Loucy (cell line): Measurements from ENCODE around the gene ATF7.

ENCODE experiments used
- H2AFZ ChIP-seq: fragments of 200-600 bp; sonication (generic); 2 replicates; pipeline ENCODE4 v1.6.0; 2016; ENCODE audit warnings: antibody characterized with exemption, mild to moderate bottlenecking, low read length, moderate library complexity
- H3F3A ChIP-seq: fragments of 200-600 bp; 2 replicates; pipeline ENCODE4 v1.6.0; 2016; ENCODE audit warnings: antibody characterized with exemption, low read depth, mild to moderate bottlenecking
- H3K27me3 ChIP-seq: fragments of 200-600 bp; sonication (generic); 2 replicates; pipeline ENCODE4 v1.6.1; 2014; ENCODE audit warnings: low read length, mild to moderate bottlenecking; ENCODE audit not compliant: insufficient read depth, poor library complexity, severe bottlenecking
- H3K36me3 ChIP-seq: fragments of 200-600 bp; sonication (generic); 2 replicates; pipeline ENCODE4 v1.6.1; 2016; ENCODE audit warnings: low read length; ENCODE audit not compliant: insufficient read depth
- H3K4me1 ChIP-seq: fragments of 200-600 bp; sonication (generic); 2 replicates; pipeline ENCODE4 v1.5.1; 2014; ENCODE audit warnings: low read length, mild to moderate bottlenecking; ENCODE audit not compliant: insufficient read depth, poor library complexity, severe bottlenecking
- H3K4me2 ChIP-seq: fragments of 200-600 bp; sonication (generic); 2 replicates; pipeline ENCODE4 v1.6.0; 2014; ENCODE audit warnings: antibody characterized with exemption, low read length, low read depth, mild to moderate bottlenecking; ENCODE audit not compliant: poor library complexity, severe bottlenecking
- H3K4me3 ChIP-seq: fragments of 200-600 bp; sonication (generic); 2 replicates; pipeline ENCODE4 v1.5.1; 2014; ENCODE audit warnings: low read length, mild to moderate bottlenecking, mixed read lengths; ENCODE audit not compliant: poor library complexity, severe bottlenecking
- H3K79me2 ChIP-seq: fragments of 200-600 bp; sonication (generic); 2 replicates; pipeline ENCODE4 v1.6.1; 2014; ENCODE audit warnings: low read length; ENCODE audit not compliant: insufficient read depth
- H3K9ac ChIP-seq: fragments of 200-600 bp; sonication (generic); 2 replicates; pipeline ENCODE4 v1.6.0; 2014; ENCODE audit warnings: mild to moderate bottlenecking, low read depth, low read length, moderate library complexity; ENCODE audit not compliant: poor library complexity, severe bottlenecking
- H3K9me2 ChIP-seq: fragments of 200-600 bp; sonication (generic); replicated peaks from 2 replicates; pipeline ENCODE4 v1.6.1; 2016; ENCODE audit warnings: low read depth, low read length, mixed read lengths
- H3K9me3 ChIP-seq: fragments of 200-600 bp; sonication (generic); 2 replicates; pipeline ENCODE4 v1.6.1; 2014; ENCODE audit warnings: mild to moderate bottlenecking, antibody characterized with exemption, low read length, low read depth; ENCODE audit not compliant: insufficient read depth
- H4K20me1 ChIP-seq: fragments of 200-600 bp; sonication (generic); 2 replicates; pipeline ENCODE4 v1.6.0; 2014; ENCODE audit warnings: antibody characterized with exemption, low read length, mild to moderate bottlenecking; ENCODE audit not compliant: insufficient read depth, poor library complexity, severe bottlenecking
- CTCF ChIP-seq: fragments of 200-600 bp; sonication (generic); conservative IDR thresholded peaks from 2 replicates; pipeline ENCODE4 v1.5.1; 2014; ENCODE audit warnings: mild to moderate bottlenecking, antibody characterized with exemption, low read length
- EZH2phosphoT487 ChIP-seq: fragments of 200-600 bp; IDR thresholded peaks from 2 replicates; pipeline ENCODE4 v1.6.1; 2018; ENCODE audit warnings: antibody characterized with exemption, mild to moderate bottlenecking, moderate library complexity, borderline replicate concordance

ATF7 gene

GRCh38 chr12:53664191-53664590 lies 38.0 kb upstream of the ATF7 start:
- 0 out of 2 replicates have a peak, but pooled peaks cover 3% of the 10 kb centered on the region for H3K79me2 ChIP-seq
- H3F3A ChIP-seq = no peaks in the 10 kb centered on the region
- TF ChIP-seq CTCF (no peak), EZH2phosphoT487 (no peak)
- H3K27me3 ChIP-seq = no peaks in the 10 kb centered on the region
- no peaks in the 10 kb centered on the region for H3K9me3 ChIP-seq
- no peak overlapping the region for H3K9ac ChIP-seq
- H3K4me1 ChIP-seq = no peaks in the 10 kb centered on the region
- H3K4me3 ChIP-seq = no peak overlapping the region
- H3K9me2 ChIP-seq = no peaks in the 10 kb centered on the region
- no peak overlapping the region for H3K4me2 ChIP-seq
- peaks cover 5% of the 10 kb centered on the region for H4K20me1 ChIP-seq
- H2AFZ ChIP-seq = no peak overlapping the region
- peaks cover 42% of the 10 kb centered on the region; the same call in 1 of the 2 replicates for H3K36me3 ChIP-seq

- Histone ChIP-seq H3K9ac (no peak overlapping the region), H3K4me2 (no peak overlapping the region), H3F3A (no peaks in the 10 kb centered on the region), H2AFZ (no peak overlapping the region), H3K4me1 (no peaks in the 10 kb centered on the region), H3K9me3 (no peaks in the 10 kb centered on the region), H3K9me2 (no peaks in the 10 kb centered on the region), H3K4me3 (no peak overlapping the region), H3K36me3 (peaks cover 14% of the 10 kb centered on the region; the same call in 1 of the 2 replicates), H3K79me2 (no peaks in the 10 kb centered on the region), H3K27me3 (no peaks in the 10 kb centered on the region), H4K20me1 (no peaks in the 10 kb centered on the region)
- TF ChIP-seq EZH2phosphoT487 (no peak), CTCF (no peak)
These were observed 33.9 kb upstream of the ATF7 start for GRCh38 chr12:53660041-53660440.

GRCh38 chr12:53659571-53659981 lies 33.4 kb upstream of the ATF7 start:
- Histone ChIP-seq H2AFZ (no peak overlapping the region), H3K27me3 (no peaks in the 10 kb centered on the region), H3F3A (no peaks in the 10 kb centered on the region), H3K9ac (no peak overlapping the region), H3K79me2 (no peaks in the 10 kb centered on the region), H4K20me1 (no peaks in the 10 kb centered on the region), H3K9me3 (no peaks in the 10 kb centered on the region), H3K4me2 (no peak overlapping the region), H3K36me3 (peaks cover 9% of the 10 kb centered on the region; the same call in 1 of the 2 replicates), H3K4me1 (no peaks in the 10 kb centered on the region), H3K9me2 (no peaks in the 10 kb centered on the region), H3K4me3 (no peak overlapping the region)
- no peak for TF ChIP-seq CTCF
- no peak for TF ChIP-seq EZH2phosphoT487
